HCT116 (cell line): Measurements from ENCODE around the gene FAM83F. TPM values are rescaled to one million over a fixed set of nuclear protein-coding genes. Genes with fewer than 3 reads are reported as not detected.

ENCODE experiments used
- ATAC-seq: fragments of 200-7000 bp; cut with Tn5 transposase; 2 replicates; pipeline ENCODE4 v1.9.1; 2020; ENCODE audit warnings: mild to moderate bottlenecking, moderate library complexity
- BruUV-seq: library from RNA; stranded (reverse); fragments of 400-500 nt; replicated peaks from 2 replicates; lab custom pipeline; 2021; lab: Mats Ljungman, UMichigan
- CTCF ChIA-PET: fragments of 300-600 bp; sonication (Branson Sonifier 250); formaldehyde crosslinking; loops from one replicate; lab custom pipeline; 2021; ENCODE audit warnings: antibody characterized with exemption; lab: Charles Lee
- POLR2A ChIA-PET: fragments of 300-600, 350-600 bp; sonication (Branson Sonifier 250); formaldehyde crosslinking; loops from one replicate; lab custom pipeline; 2021; ENCODE audit warnings: antibody characterized with exemption; lab: Charles Lee
- RAD21 ChIA-PET, 2 experiments: fragments of 300-600 bp; sonication (Branson Sonifier 250); formaldehyde crosslinking; loops; one replicate each; lab custom pipeline; 2023; ENCODE audit warnings: low total read pairs in 2 of 2; ENCODE audit not compliant: uncharacterized antibody in 2 of 2, unreplicated experiment in 2 of 2, low non-redundant PET in 1 of 2; lab: Charles Lee
- DNase-seq: peaks from one replicate; pipeline ENCODE4 v3.0.0-alpha.2; 2010; ENCODE audit warnings: low read depth, low spot score
- H2AFZ ChIP-seq: fragments of 200-600 bp; shearing (Covaris generic), sonication (generic); 2 replicates; pipeline ENCODE4 v1.6.1; 2017; ENCODE audit warnings: low read depth, mixed run types, mixed read lengths, antibody characterized with exemption, low read length; ENCODE audit not compliant: poor library complexity, severe bottlenecking
- H3K27ac ChIP-seq: 2 replicates; pipeline ENCODE4 v1.5.1; 2012; ENCODE audit warnings: low read depth, low read length
- H3K27me3 ChIP-seq: fragments of 200-600 bp; sonication (generic); 2 replicates; pipeline ENCODE4 v1.6.1; 2016; ENCODE audit warnings: mixed run types, low read length, mixed read lengths; ENCODE audit not compliant: insufficient read depth
- H3K36me3 ChIP-seq, 2 experiments: fragments of 200-500 bp in 1 of 2; fragments of 200-600 bp in 1 of 2; sonication (Bioruptor generic) in 1 of 2; sonication (generic) in 1 of 2; 2 replicates each; pipeline versions ENCODE4 v1.5.1 to v1.6.1; 2014 to 2016; ENCODE audit warnings: low read length in 2 of 2, inconsistent platforms in 1 of 2, mixed read lengths in 1 of 2, mixed run types in 1 of 2; ENCODE audit not compliant: insufficient read depth in 2 of 2, control insufficient read depth in 1 of 2
- H3K4me1 ChIP-seq, 2 experiments: fragments of 200-600 bp in 1 of 2; sonication (generic) in 1 of 2; 2 replicates each; pipeline versions ENCODE4 v1.5.1 to v1.6.1; 2012 to 2017; ENCODE audit warnings: low read length in 2 of 2, inconsistent platforms in 1 of 2, mild to moderate bottlenecking in 1 of 2, mixed read lengths in 1 of 2, mixed run types in 1 of 2, moderate library complexity in 1 of 2; ENCODE audit not compliant: insufficient read depth in 2 of 2, control insufficient read depth in 1 of 2
- H3K4me2 ChIP-seq: fragments of 200-600 bp; sonication (generic); 2 replicates; pipeline ENCODE4 v1.6.1; 2017; ENCODE audit warnings: mixed run types, low read length, mixed read lengths
- H3K4me3 ChIP-seq, 2 experiments: fragments of 200-600 bp in 1 of 2; sonication (generic) in 1 of 2; replicated peaks in 1 of 2; 2 replicates each; pipeline ENCODE4 v1.5.1; 2011 to 2016; ENCODE audit warnings: low read length in 2 of 2, control low read depth in 1 of 2, low read depth in 1 of 2, mild to moderate bottlenecking in 1 of 2, mixed read lengths in 1 of 2, mixed run types in 1 of 2
- H3K79me2 ChIP-seq: fragments of 200-600 bp; sonication (generic); 2 replicates; pipeline ENCODE4 v1.6.1; 2017; ENCODE audit warnings: mild to moderate bottlenecking, mixed run types, low read length, moderate library complexity, mixed read lengths; ENCODE audit not compliant: insufficient read depth
- H3K9ac ChIP-seq: fragments of 200-600 bp; sonication (generic); 2 replicates; pipeline ENCODE4 v1.6.1; 2016; ENCODE audit warnings: low read length, mixed read lengths
- H3K9me2 ChIP-seq: fragments of 200-600 bp; sonication (generic), shearing (Covaris generic); 2 replicates; pipeline ENCODE4 v1.6.1; 2017; ENCODE audit warnings: mixed run types, mild to moderate bottlenecking, moderate library complexity; ENCODE audit not compliant: insufficient read depth
- H3K9me3 ChIP-seq, 2 experiments: fragments of 200-500 bp in 1 of 2; fragments of 200-600 bp in 1 of 2; sonication (Bioruptor generic) in 1 of 2; sonication (generic) in 1 of 2; 2 replicates each; pipeline ENCODE4 v1.6.1; 2014 to 2017; ENCODE audit warnings: low read length in 2 of 2, mixed read lengths in 2 of 2, inconsistent platforms in 1 of 2, low read depth in 1 of 2, mild to moderate bottlenecking in 1 of 2, mixed run types in 1 of 2, moderate library complexity in 1 of 2; ENCODE audit not compliant: control insufficient read depth in 1 of 2, insufficient read depth in 1 of 2
- H4K20me1 ChIP-seq: fragments of 200-600 bp; sonication (generic), shearing (Covaris generic); 2 replicates; pipeline ENCODE4 v1.6.1; 2017; ENCODE audit warnings: mixed run types, mild to moderate bottlenecking, moderate library complexity; ENCODE audit not compliant: insufficient read depth
- CBX3 ChIP-seq: IDR thresholded peaks from 2 replicates; pipeline ENCODE4 v1.6.1; 2012; ENCODE audit warnings: low read depth
- CEBPB ChIP-seq: IDR thresholded peaks from 2 replicates; pipeline ENCODE4 v1.6.1; 2012; ENCODE audit warnings: low read depth
- EGR1 ChIP-seq: IDR thresholded peaks from 2 replicates; pipeline ENCODE4 v1.6.1; 2012; ENCODE audit warnings: low read depth
- ELF1 ChIP-seq: IDR thresholded peaks from 2 replicates; pipeline ENCODE4 v1.6.1; 2012; ENCODE audit warnings: low read depth, borderline replicate concordance
- EZH2 ChIP-seq: fragments of 200-600 bp; sonication (generic); IDR thresholded peaks from 2 replicates; pipeline ENCODE4 v1.6.1; 2017; ENCODE audit warnings: antibody characterized with exemption, mixed run types
- EZH2phosphoT487 ChIP-seq: fragments of 200-600 bp; IDR thresholded peaks from 2 replicates; pipeline ENCODE4 v1.6.1; 2018; ENCODE audit warnings: antibody characterized with exemption, borderline replicate concordance
- FOSL1 ChIP-seq: IDR thresholded peaks from 2 replicates; pipeline ENCODE4 v1.6.1; 2012; ENCODE audit warnings: low read depth
- JUND ChIP-seq: IDR thresholded peaks from 2 replicates; pipeline ENCODE4 v1.6.1; 2012
- POLR2A ChIP-seq: IDR thresholded peaks from 2 replicates; pipeline ENCODE4 v1.7.0; 2011; ENCODE audit warnings: borderline replicate concordance; ENCODE audit not compliant: insufficient read depth, insufficient read length; ENCODE audit errors: extremely low read depth
- POLR2AphosphoS5 ChIP-seq: IDR thresholded peaks from 2 replicates; pipeline ENCODE4 v1.6.1; 2011; ENCODE audit warnings: mild to moderate bottlenecking, low read depth, low read length, moderate library complexity
- SIN3A ChIP-seq: IDR thresholded peaks from 2 replicates; pipeline ENCODE4 v1.6.1; 2012; ENCODE audit warnings: low read depth
- SP1 ChIP-seq: IDR thresholded peaks from 2 replicates; pipeline ENCODE4 v1.6.1; 2012; ENCODE audit warnings: low read depth
- SRF ChIP-seq: IDR thresholded peaks from 2 replicates; pipeline ENCODE4 v1.6.1; 2012; ENCODE audit warnings: low read depth
- YY1 ChIP-seq: IDR thresholded peaks from 2 replicates; pipeline ENCODE4 v1.6.1; 2011; ENCODE audit warnings: low read length, low read depth, moderate library complexity, mild to moderate bottlenecking; ENCODE audit not compliant: insufficient replicate concordance; ENCODE audit errors: extremely low read depth
- ZFX ChIP-seq: fragments of 450-650 bp; IDR thresholded peaks from 2 replicates; pipeline ENCODE4 v1.6.1; 2017
- ZNF274 ChIP-seq: fragments of 200-500 bp; sonication (Bioruptor generic); IDR thresholded peaks from 2 replicates; pipeline ENCODE4 v1.6.1; 2014; ENCODE audit warnings: mild to moderate bottlenecking, low read depth, low read length, inconsistent platforms
- intact Hi-C: fragments of 100-400 bp; cut with micrococcal nuclease; formaldehyde crosslinking; loops from 2 replicates; pipeline ENCODE4 v1.10.0; 2022
- total RNA-seq: library from RNA; stranded (reverse); gene quantifications from one replicate; pipeline ENCODE4 v1.2.1, GENCODE V29; 2021; ENCODE audit not compliant: unreplicated experiment
- TF ChIP-seq, protein P1 (sequence below), 3 experiments: fragments of 200-600 bp in 1 of 3; sonication (generic) in 1 of 3; IDR thresholded peaks in 2 of 3; conservative IDR thresholded peaks in 1 of 3; 2 replicates each; pipeline ENCODE4 v1.5.1; 2012 to 2017; ENCODE audit warnings: low read depth in 2 of 3, low read length in 2 of 3, antibody characterized with exemption in 1 of 3, borderline replicate concordance in 1 of 3, control low read depth in 1 of 3, mild to moderate bottlenecking in 1 of 3, mixed read lengths in 1 of 3, mixed run types in 1 of 3, moderate library complexity in 1 of 3; ENCODE audit not compliant: insufficient read depth in 1 of 3
- TF ChIP-seq, protein P2 (sequence below): IDR thresholded peaks from 2 replicates; pipeline ENCODE4 v1.6.1; 2012
- TF ChIP-seq, protein P3 (sequence below): IDR thresholded peaks from 2 replicates; pipeline ENCODE4 v1.6.1; 2012

The FAM83F gene
- total RNA-seq, 1 experiment from 2014 or later: 24.5 TPM

DNA sequence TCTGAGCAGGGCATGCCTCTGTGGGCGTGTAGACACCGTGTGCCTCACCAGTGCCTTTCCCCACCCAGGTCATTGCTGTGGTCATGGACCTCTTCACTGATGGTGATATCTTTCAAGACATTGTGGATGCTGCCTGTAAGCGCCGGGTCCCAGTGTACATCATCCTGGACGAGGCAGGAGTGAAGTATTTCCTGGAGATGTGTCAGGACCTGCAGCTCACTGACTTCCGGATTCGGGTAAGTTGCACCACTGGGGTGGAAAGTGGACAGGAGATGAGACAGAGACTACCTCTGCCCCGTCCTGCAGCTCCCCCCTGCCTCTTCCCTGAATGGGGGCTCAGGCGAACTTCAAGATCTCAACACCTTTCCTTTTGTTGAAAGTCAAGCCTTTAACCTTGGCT lies 24.3 kb downstream of the FAM83F start:
- H4K20me1 ChIP-seq: no peaks in the 10 kb centered on the region
- no peaks in the 10 kb centered on the region for H3K9me3 ChIP-seq
- no peak overlapping the region for H3K9ac ChIP-seq
- CTCF ChIA-PET: no interaction called here
- H3K4me2 ChIP-seq: no peak overlapping the region
- H3K4me1 ChIP-seq: no peaks in the 10 kb centered on the region
- H3K79me2 ChIP-seq: peaks cover 21% of the 10 kb centered on the region
- RAD21 ChIA-PET: no interaction called here
- DNase-seq: no peak
- no peaks in the 10 kb centered on the region for H3K27me3 ChIP-seq
- no peaks in the 10 kb centered on the region for H3K9me2 ChIP-seq
- no peak for ATAC-seq
- peaks cover 0 to 8% of the 10 kb centered on the region in 2 experiments; a peak in 2 of 4 replicates for H3K36me3 ChIP-seq
- H3K4me3 ChIP-seq: no peak overlapping the region
- no peak for TF ChIP-seq EGR1
- no peak for TF ChIP-seq ELF1
- TF ChIP-seq ZFX: no peak
- TF ChIP-seq EZH2phosphoT487: no peak
- TF ChIP-seq, protein P1, sequence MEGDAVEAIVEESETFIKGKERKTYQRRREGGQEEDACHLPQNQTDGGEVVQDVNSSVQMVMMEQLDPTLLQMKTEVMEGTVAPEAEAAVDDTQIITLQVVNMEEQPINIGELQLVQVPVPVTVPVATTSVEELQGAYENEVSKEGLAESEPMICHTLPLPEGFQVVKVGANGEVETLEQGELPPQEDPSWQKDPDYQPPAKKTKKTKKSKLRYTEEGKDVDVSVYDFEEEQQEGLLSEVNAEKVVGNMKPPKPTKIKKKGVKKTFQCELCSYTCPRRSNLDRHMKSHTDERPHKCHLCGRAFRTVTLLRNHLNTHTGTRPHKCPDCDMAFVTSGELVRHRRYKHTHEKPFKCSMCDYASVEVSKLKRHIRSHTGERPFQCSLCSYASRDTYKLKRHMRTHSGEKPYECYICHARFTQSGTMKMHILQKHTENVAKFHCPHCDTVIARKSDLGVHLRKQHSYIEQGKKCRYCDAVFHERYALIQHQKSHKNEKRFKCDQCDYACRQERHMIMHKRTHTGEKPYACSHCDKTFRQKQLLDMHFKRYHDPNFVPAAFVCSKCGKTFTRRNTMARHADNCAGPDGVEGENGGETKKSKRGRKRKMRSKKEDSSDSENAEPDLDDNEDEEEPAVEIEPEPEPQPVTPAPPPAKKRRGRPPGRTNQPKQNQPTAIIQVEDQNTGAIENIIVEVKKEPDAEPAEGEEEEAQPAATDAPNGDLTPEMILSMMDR (IDR thresholded peaks at IDR 0.05 in 2 of 3, conservative IDR thresholded peaks at IDR 0.05 in 1 of 3; ENCODE audit: borderline replicate concordance in 1 of 3, insufficient read depth in 1 of 3, low read depth in 2 of 3, low read length in 2 of 3): no peak
- no peak for TF ChIP-seq FOSL1
- TF ChIP-seq POLR2AphosphoS5: no peak
- no peak for TF ChIP-seq SP1
- TF ChIP-seq CBX3: no peak
- TF ChIP-seq YY1: no peak
- TF ChIP-seq SRF: no peak
- TF ChIP-seq EZH2: no peak
- no peak for TF ChIP-seq JUND
- TF ChIP-seq POLR2A: no peak
- no peak for TF ChIP-seq SIN3A
- no peak for TF ChIP-seq CEBPB
- TF ChIP-seq, protein P2, sequence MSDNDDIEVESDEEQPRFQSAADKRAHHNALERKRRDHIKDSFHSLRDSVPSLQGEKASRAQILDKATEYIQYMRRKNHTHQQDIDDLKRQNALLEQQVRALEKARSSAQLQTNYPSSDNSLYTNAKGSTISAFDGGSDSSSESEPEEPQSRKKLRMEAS: no peak
- TF ChIP-seq ZNF274: no peak
- TF ChIP-seq, protein P3, sequence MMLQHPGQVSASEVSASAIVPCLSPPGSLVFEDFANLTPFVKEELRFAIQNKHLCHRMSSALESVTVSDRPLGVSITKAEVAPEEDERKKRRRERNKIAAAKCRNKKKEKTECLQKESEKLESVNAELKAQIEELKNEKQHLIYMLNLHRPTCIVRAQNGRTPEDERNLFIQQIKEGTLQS: no peak
- POLR2A ChIA-PET: no interaction called here
- intact Hi-C loops: no loop called here
- H2AFZ ChIP-seq: no peak overlapping the region
- no peak overlapping the region for H3K27ac ChIP-seq
- BruUV-seq: no TSS peak
